K562 (cell line): ENCODE data around the gene MBD3. TPM values are rescaled to one million over a fixed set of nuclear protein-coding genes. Genes with fewer than 3 reads are reported as not detected.

Source experiments
- CBX8 ChIP-seq: fragments of 200-600 bp; sonication (generic); IDR thresholded peaks from 2 replicates; pipeline ENCODE4 v1.6.1; 2012; ENCODE audit warnings: borderline replicate concordance, mixed run types, low read depth, mild to moderate bottlenecking, moderate library complexity, mixed read lengths, low read length, control low read depth, inconsistent platforms; ENCODE audit not compliant: poor library complexity, severe bottlenecking; ENCODE audit errors: extremely low read depth
- CREB3 ChIP-seq: fragments of 450-650 bp; conservative IDR thresholded peaks from 2 replicates; pipeline ENCODE4 v1.6.1; 2016; ENCODE audit warnings: missing genetic modification characterization, low read depth, mild to moderate bottlenecking, missing compliant biosample characterization, moderate library complexity
- FOS ChIP-seq: IDR thresholded peaks from 3 replicates; pipeline ENCODE4 v1.6.1; 2011; ENCODE audit not compliant: insufficient read length; ENCODE audit errors: extremely low read depth
- GATAD2B ChIP-seq: fragments of 450-650 bp; IDR thresholded peaks from 2 replicates; pipeline ENCODE4 v1.6.1; 2017; ENCODE audit warnings: mild to moderate bottlenecking, borderline replicate concordance
- HDAC6 ChIP-seq: IDR thresholded peaks from 2 replicates; pipeline ENCODE4 v1.6.1; 2012; ENCODE audit warnings: low read depth, mild to moderate bottlenecking, control low read depth, inconsistent platforms, low read length, moderate library complexity
- LEF1 ChIP-seq: fragments of 450-650 bp; IDR thresholded peaks from 2 replicates; pipeline ENCODE4 v1.6.1; 2016; ENCODE audit warnings: mild to moderate bottlenecking
- PHB ChIP-seq: fragments of 250-450 bp; sonication (Bioruptor Pico); IDR thresholded peaks from 2 replicates; pipeline ENCODE4 v1.5.0; 2021
- PHF20 ChIP-seq: fragments of 450-650 bp; IDR thresholded peaks from 2 replicates; pipeline ENCODE4 v1.6.1; 2018; ENCODE audit not compliant: partially characterized antibody
- SIX5 ChIP-seq, 2 experiments: IDR thresholded peaks; 2 replicates each; pipeline ENCODE4 v1.6.1; 2011; ENCODE audit warnings: low read length in 2 of 2, borderline replicate concordance in 1 of 2, low read depth in 1 of 2, mild to moderate bottlenecking in 1 of 2, moderate library complexity in 1 of 2; ENCODE audit not compliant: insufficient read depth in 1 of 2
- SMARCA5 ChIP-seq: fragments of 450-650 bp; IDR thresholded peaks from 2 replicates; pipeline ENCODE4 v1.6.1; 2016
- TBL1XR1 ChIP-seq, 2 experiments: IDR thresholded peaks; 2 replicates each; pipeline ENCODE4 v1.6.1; 2012; ENCODE audit warnings: improper control_type of control experiment in 2 of 2, low read length in 2 of 2, mild to moderate bottlenecking in 1 of 2
- TBP ChIP-seq: optimal IDR thresholded peaks from 2 replicates; pipeline ENCODE3; 2011; ENCODE audit warnings: low read depth, low read length, improper control_type of control experiment
- TCF7L2 ChIP-seq: fragments of 150-350 bp; IDR thresholded peaks from 2 replicates; pipeline ENCODE4 v1.6.1; 2016; ENCODE audit warnings: low read depth, mild to moderate bottlenecking, low read length, moderate library complexity
- TRIM24 ChIP-seq, 2 experiments: fragments of 450-650 bp; IDR thresholded peaks; 2 replicates each; pipeline ENCODE4 v1.6.1; 2016
- WHSC1 ChIP-seq: IDR thresholded peaks from one replicate; pipeline ENCODE4 v1.6.1; 2012; ENCODE audit warnings: low read length, control low read depth, inconsistent platforms
- ZNF133 ChIP-seq: fragments of 250-450 bp; sonication (Bioruptor Pico); IDR thresholded peaks from 2 replicates; pipeline ENCODE4 v1.4.0; 2020; ENCODE audit warnings: mild to moderate bottlenecking
- ZNF512 ChIP-seq: IDR thresholded peaks from 2 replicates; pipeline ENCODE4 v1.6.1; 2016; ENCODE audit warnings: missing genetic modification characterization, missing compliant biosample characterization
- ZNF583 ChIP-seq: fragments of 250-450 bp; sonication (Bioruptor Pico); IDR thresholded peaks from 2 replicates; pipeline ENCODE4 v1.4.0; 2020
- ZNF584 ChIP-seq: fragments of 200-800 bp; sonication (Bioruptor generic); IDR thresholded peaks from 2 replicates; pipeline ENCODE4 v1.6.1; 2016; ENCODE audit warnings: low read depth, mild to moderate bottlenecking, missing genetic modification characterization, missing compliant biosample characterization
- ZNF717 ChIP-seq: fragments of 250-450 bp; sonication (Bioruptor Pico); IDR thresholded peaks from 2 replicates; pipeline ENCODE4 v1.5.0; 2021
- ZNF764 ChIP-seq: fragments of 250-450 bp; sonication (Bioruptor Pico); IDR thresholded peaks from 2 replicates; pipeline ENCODE4 v1.4.0; 2020; ENCODE audit warnings: low read depth, mild to moderate bottlenecking, moderate library complexity
- ZNF780A ChIP-seq: fragments of 250-450 bp; sonication (Bioruptor Pico); IDR thresholded peaks from 2 replicates; pipeline ENCODE4 v1.5.0; 2021; ENCODE audit warnings: mild to moderate bottlenecking
- polyA plus RNA-seq, 8 experiments: library from polyadenylated mRNA; depleted of rRNA in 4 of 8; stranded (reverse) in 5 of 8; unstranded in 3 of 8; fragments of >200 nt; fragmentation: Nextera tagmentation in 2 of 8; fragmentation: Illumina TruSeq in 1 of 8; extraction: Ambion mirVana in 2 of 8; extraction: Trizol in 1 of 8; gene quantifications; 2 replicates each; pipeline versions ENCODE4 v1.2.1 to v1.2.3, GENCODE V29; 2011 to 2014; ENCODE audit warnings: inconsistent platforms in 1 of 8, missing spikeins in 1 of 8
- total RNA-seq, 7 experiments: library from RNA; depleted of rRNA in 6 of 7; stranded (reverse); fragments of >200 nt in 6 of 7; fragmentation: Illumina TruSeq in 2 of 7; extraction: Trizol in 2 of 7; gene quantifications; 2 replicates each; pipeline versions ENCODE4 v1.2.1 to v1.2.3, GENCODE V29; 2011 to 2021; ENCODE audit warnings: low replicate concordance in 1 of 7
- TF ChIP-seq, protein P1 (sequence below): sonication (generic); formaldehyde crosslinking; IDR thresholded peaks from 2 replicates; pipeline ENCODE4 v1.8.0; 2022; ENCODE audit warnings: mild to moderate bottlenecking, missing genetic modification reagents
- TF ChIP-seq, protein P2 (sequence below): sonication (generic); formaldehyde crosslinking; IDR thresholded peaks from 2 replicates; pipeline ENCODE4 v1.8.1; 2023; ENCODE audit warnings: mild to moderate bottlenecking, missing genetic modification reagents

MBD3 gene
- total and polyA plus RNA-seq, 9 of the 15 experiments (the other 6 are each of a cell fraction or from before 2014, with no cell fraction given), result 0.24 to 137 (median 30.9) TPM

- no peak for TF ChIP-seq WHSC1
- peak; percentile 62 for TF ChIP-seq TBP
- no peak for TF ChIP-seq ZNF512 (tag)
- no peak for TF ChIP-seq CBX8
- TF ChIP-seq, protein P1, sequence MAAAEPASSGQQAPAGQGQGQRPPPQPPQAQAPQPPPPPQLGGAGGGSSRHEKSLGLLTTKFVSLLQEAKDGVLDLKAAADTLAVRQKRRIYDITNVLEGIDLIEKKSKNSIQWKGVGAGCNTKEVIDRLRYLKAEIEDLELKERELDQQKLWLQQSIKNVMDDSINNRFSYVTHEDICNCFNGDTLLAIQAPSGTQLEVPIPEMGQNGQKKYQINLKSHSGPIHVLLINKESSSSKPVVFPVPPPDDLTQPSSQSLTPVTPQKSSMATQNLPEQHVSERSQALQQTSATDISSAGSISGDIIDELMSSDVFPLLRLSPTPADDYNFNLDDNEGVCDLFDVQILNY (CRISPR knock-in tag), result no peak
- TF ChIP-seq ZNF764 (CRISPR knock-in tag), result no peak
- TF ChIP-seq ZNF133 (CRISPR knock-in tag), result no peak
- no peak for TF ChIP-seq ZNF780A (CRISPR knock-in tag)
- peak; percentile 81; the same call in 1 of the 2 replicates for TF ChIP-seq GATAD2B
- peak; percentile 56; the same call in 1 of the 2 replicates for TF ChIP-seq PHB (CRISPR knock-in tag)
- no peak for TF ChIP-seq FOS
- no peak for TF ChIP-seq CREB3 (tag)
- no peak for TF ChIP-seq SMARCA5
- no peak for TF ChIP-seq LEF1
- TF ChIP-seq TCF7L2, result no peak
- TF ChIP-seq TRIM24 (IDR thresholded peaks at IDR 0.05), result no peak
- TF ChIP-seq ZNF583 (CRISPR knock-in tag), result no peak
- TF ChIP-seq SIX5 (IDR thresholded peaks at IDR 0.05; ENCODE audit: borderline replicate concordance in 1 of 2, insufficient read depth in 1 of 2, low read depth in 1 of 2, low read length in 2 of 2), result no peak
- TF ChIP-seq, protein P2, sequence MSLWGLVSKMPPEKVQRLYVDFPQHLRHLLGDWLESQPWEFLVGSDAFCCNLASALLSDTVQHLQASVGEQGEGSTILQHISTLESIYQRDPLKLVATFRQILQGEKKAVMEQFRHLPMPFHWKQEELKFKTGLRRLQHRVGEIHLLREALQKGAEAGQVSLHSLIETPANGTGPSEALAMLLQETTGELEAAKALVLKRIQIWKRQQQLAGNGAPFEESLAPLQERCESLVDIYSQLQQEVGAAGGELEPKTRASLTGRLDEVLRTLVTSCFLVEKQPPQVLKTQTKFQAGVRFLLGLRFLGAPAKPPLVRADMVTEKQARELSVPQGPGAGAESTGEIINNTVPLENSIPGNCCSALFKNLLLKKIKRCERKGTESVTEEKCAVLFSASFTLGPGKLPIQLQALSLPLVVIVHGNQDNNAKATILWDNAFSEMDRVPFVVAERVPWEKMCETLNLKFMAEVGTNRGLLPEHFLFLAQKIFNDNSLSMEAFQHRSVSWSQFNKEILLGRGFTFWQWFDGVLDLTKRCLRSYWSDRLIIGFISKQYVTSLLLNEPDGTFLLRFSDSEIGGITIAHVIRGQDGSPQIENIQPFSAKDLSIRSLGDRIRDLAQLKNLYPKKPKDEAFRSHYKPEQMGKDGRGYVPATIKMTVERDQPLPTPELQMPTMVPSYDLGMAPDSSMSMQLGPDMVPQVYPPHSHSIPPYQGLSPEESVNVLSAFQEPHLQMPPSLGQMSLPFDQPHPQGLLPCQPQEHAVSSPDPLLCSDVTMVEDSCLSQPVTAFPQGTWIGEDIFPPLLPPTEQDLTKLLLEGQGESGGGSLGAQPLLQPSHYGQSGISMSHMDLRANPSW (CRISPR knock-in tag), result no peak
- TF ChIP-seq HDAC6, result no peak
- peak; percentile 48 for TF ChIP-seq PHF20
- no peak for TF ChIP-seq ZNF717 (CRISPR knock-in tag)
- no peak for TF ChIP-seq TBL1XR1 (IDR thresholded peaks at IDR 0.05; ENCODE audit: low read length in 2 of 2)
- no peak for TF ChIP-seq ZNF584
Observed at GRCh38 chr19:1592024-1592754, 476 bp downstream of the MBD3 start (continued).
